Central memory CD8-positive, alpha-beta T cell (primary cell): Measurements from ENCODE around the gene TMEM121.

ENCODE experiments used
- ATAC-seq: fragments of 150-1000 bp; cut with Tn5 transposase; replicated peaks from 2 replicates; pipeline ENCODE4 v1.10.0; 2022; ENCODE audit warnings: mild to moderate bottlenecking, moderate FRiP score, moderate number of reproducible peaks; ENCODE audit not compliant: poor library complexity, severe bottlenecking; ENCODE audit errors: extremely low read depth
- DNase-seq, 2 donors: peaks; one replicate each; pipeline ENCODE4 v3.0.0; 2021; ENCODE audit warnings: low spot score in 2 of 2
- H3K27ac Mint-ChIP-seq: one replicate; pipeline ENCODE4 v1.8.0; 2022; ENCODE audit warnings: low read depth, mild to moderate bottlenecking, moderate library complexity, mixed read lengths
- H3K27me3 Mint-ChIP-seq: one replicate; pipeline ENCODE4 v1.8.0; 2022; ENCODE audit warnings: mixed read lengths
- H3K36me3 Mint-ChIP-seq: one replicate; pipeline ENCODE4 v1.8.0; 2022; ENCODE audit warnings: mild to moderate bottlenecking, moderate library complexity, mixed read lengths; ENCODE audit not compliant: insufficient read depth
- H3K4me1 Mint-ChIP-seq: one replicate; pipeline ENCODE4 v1.8.0; 2022; ENCODE audit warnings: mixed read lengths
- H3K4me3 Mint-ChIP-seq: one replicate; pipeline ENCODE4 v1.8.0; 2022; ENCODE audit warnings: mild to moderate bottlenecking, moderate library complexity, mixed read lengths
- H3K9me3 Mint-ChIP-seq: one replicate; pipeline ENCODE4 v1.8.0; 2022; ENCODE audit warnings: mixed read lengths

The TMEM121 gene

DNA sequence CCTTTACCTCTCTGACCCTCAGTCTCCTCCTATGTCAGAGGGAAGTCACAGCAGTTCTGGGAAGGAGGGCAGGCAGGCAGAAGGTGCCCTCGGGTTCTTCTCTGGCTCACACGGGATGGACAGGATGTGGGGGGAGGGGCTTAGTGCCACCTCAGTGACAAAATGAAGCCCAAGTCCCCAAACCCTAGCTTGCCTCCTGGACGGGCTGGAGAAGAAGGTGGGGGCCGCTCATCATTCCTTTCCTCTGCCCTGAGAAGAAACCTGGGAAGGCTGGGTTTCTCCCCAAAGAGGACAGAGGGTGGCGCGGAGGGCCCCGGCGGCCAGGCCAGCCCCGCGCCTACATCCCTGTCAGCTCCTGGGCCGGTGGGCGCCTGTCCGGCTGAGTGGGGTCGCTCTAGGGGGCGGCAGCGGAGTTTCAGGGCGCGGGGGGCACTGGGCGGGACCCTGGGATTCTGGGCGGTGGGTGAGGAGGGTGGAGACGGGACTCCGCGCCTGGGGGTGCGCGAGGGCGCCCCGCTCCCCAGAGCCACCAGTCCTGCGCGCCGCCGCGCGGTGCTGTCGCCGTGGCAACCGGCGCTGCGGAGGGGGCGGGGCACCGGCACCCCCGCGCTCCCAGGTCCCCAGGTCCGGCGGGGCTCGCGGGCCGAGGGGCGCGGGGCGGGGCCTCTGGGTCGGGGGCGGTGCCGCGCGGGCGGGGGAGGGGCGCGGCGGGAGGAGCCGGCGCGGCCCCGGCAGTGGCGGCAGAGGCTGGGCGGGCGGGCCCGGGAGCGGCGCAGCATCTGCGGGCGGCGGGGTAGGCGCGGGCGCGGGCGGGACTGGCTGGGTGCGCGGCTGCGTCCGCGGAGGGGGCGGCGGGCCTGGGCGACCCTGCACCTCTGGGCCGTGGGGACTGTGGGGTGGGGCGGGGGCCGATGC lies at the start of gene TMEM121:
TMEM121 (plus strand) TSS at position 723 of the 915 bp plus-strand sequence. CDS start 2,252 bp downstream, outside the sequence.
- DNase-seq (no peak), ATAC-seq (peak; percentile 19)
- Mint-ChIP-seq H3K27ac (no peak within 1 kb of the TSS), H3K36me3 (peaks cover 8% of the 10 kb centered on the region), H3K9me3 (no peaks in the 10 kb centered on the region), H3K27me3 (peaks cover 57% of the 10 kb centered on the region), H3K4me3 (peak within 1 kb of the TSS; percentile 67), H3K4me1 (peaks cover 10% of the 10 kb centered on the region)

DNA sequence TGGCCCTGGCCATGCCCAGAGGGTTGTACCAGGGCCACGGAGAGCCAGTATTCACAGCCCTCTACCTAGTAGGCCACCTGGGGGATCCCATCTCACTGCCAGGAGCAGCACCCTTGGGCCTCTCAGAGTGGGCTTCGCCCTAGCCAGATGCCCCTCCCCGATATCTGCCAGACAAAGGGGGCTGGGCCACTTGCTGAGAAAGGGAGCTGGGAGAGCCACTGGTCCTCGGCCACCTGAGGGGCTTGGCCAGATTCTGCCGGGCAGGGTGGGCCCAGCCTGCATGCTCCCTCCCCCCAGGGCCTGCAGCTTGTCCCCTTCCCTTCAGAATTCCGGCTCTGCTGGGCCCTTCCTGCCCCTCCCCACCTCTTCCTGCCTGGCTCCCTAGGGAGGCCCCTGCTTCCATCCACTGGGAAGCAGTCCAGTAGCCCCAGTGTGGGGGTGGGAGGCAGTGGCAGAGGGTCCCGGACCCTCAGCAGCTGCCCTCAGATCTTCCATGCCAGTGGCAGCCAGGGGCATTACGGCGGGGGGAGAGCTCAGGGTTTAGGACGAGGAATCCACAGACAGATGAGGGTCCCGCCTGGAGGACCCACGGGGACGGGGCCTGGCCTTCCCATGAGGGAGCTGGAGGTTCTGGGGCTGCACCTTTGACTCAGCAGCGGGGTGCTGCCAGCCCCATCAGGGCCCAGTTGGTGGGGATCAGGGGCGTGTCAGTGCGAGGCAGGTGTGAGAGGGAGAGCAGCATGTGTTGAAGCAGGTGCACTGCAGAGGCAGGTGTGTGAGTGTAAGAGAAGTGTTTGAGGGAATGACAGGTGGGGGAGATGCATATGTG lies 49.3 kb upstream of the TMEM121 start:
- peak overlapping the region; percentile 93 for H3K27ac Mint-ChIP-seq

DNA sequence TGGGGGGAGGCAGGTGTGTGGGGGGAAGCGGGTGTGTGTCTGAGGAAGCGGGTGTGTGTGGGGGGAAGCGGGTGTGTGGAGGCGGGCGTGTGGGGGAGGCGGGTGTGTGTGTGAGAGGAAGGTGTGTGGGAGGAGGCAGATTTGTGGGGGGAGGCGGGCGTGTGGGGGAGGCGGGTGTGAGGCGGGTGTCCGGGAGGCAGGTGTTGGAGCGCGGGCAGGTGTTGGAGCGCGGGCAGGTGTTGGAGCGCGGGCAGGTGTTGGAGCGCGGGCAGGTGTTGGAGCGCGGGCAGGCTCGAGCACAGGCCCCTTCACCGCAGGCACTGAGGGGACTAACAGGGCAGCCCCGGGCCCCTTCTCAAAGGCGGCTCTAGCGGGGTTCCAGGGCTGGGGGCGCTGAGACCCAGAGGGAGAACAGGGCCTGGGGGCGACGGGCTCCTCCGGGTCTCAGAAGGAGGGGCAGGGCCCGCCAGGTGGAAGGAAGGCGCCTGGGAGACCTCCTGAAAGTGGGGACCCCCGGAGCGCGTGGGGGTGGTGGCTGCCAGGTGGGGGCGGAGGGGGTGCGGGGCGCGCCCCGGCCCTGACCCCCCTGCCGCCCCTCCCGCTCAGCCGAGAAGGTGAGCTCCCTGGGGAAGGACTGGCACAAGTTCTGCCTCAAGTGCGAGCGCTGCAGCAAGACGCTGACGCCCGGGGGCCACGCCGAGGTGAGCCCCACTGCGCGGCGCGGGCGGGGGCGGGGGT lies 48.6 kb upstream of the TMEM121 start:
- DNase-seq (peak; percentile 46 to 65), ATAC-seq (peak; percentile 12)
- Mint-ChIP-seq H3K27me3 (no peaks in the 10 kb centered on the region), H3K9me3 (no peaks in the 10 kb centered on the region), H3K36me3 (peaks cover 38% of the 10 kb centered on the region), H3K4me1 (peaks cover 39% of the 10 kb centered on the region), H3K4me3 (peak overlapping the region; percentile 72), H3K27ac (peak overlapping the region; percentile 93)

More for the DNA sequence above, 49.3 kb upstream of the TMEM121 start:
- peaks cover 32% of the 10 kb centered on the region for H3K36me3 Mint-ChIP-seq
- H3K4me1 Mint-ChIP-seq: peaks cover 31% of the 10 kb centered on the region
- ATAC-seq (no peak), DNase-seq (no peak)
- H3K27me3 Mint-ChIP-seq: no peaks in the 10 kb centered on the region
- peak overlapping the region; percentile 72 for H3K4me3 Mint-ChIP-seq
- no peaks in the 10 kb centered on the region for H3K9me3 Mint-ChIP-seq

GRCh38 chr14:105478398-105479251 lies 47.8 kb upstream of the TMEM121 start:
- H3K36me3 Mint-ChIP-seq: peaks cover 36% of the 10 kb centered on the region
- H3K4me3 Mint-ChIP-seq: no peak overlapping the region
- DNase-seq (no peak), ATAC-seq (no peak)
- no peaks in the 10 kb centered on the region for H3K9me3 Mint-ChIP-seq
- H3K27ac Mint-ChIP-seq: peak overlapping the region; percentile 95
- peaks cover 39% of the 10 kb centered on the region for H3K4me1 Mint-ChIP-seq
- no peaks in the 10 kb centered on the region for H3K27me3 Mint-ChIP-seq

DNA sequence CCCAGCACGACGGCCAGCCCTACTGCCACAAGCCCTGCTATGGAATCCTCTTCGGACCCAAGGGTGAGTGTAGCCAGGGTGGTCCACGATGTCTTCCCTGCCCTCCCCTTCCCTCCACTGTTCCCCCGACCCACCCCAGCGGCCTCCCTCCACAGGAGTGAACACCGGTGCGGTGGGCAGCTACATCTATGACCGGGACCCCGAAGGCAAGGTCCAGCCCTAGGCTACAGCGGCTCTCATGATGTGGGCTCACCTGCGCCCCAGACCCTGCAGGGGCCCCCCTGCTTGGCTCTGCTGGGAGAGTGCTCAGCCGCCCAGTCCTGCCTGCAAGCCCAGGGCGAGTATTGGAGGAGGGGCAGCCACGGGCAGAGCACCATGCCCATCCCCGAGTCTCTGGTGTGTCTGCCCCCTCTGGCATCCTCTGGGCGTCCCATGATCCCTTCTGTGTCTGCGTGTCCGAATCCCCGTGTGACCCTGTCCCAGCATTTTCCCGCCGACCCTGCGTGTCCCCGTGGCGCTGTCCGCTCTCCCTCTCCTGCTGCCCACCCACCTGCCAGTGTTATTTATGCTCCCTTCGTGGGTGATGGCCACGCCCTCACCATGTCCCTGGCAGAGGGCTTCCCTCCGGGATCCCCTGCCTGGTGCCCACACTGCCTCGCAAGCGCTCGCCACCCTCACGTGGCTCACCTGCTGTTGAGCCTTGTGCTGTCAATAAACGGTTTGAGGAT lies 46.8 kb upstream of the TMEM121 start:
- peak overlapping the region; percentile 95 for H3K27ac Mint-ChIP-seq
- peaks cover 45% of the 10 kb centered on the region for H3K4me1 Mint-ChIP-seq
- H3K27me3 Mint-ChIP-seq: no peaks in the 10 kb centered on the region

DNA sequence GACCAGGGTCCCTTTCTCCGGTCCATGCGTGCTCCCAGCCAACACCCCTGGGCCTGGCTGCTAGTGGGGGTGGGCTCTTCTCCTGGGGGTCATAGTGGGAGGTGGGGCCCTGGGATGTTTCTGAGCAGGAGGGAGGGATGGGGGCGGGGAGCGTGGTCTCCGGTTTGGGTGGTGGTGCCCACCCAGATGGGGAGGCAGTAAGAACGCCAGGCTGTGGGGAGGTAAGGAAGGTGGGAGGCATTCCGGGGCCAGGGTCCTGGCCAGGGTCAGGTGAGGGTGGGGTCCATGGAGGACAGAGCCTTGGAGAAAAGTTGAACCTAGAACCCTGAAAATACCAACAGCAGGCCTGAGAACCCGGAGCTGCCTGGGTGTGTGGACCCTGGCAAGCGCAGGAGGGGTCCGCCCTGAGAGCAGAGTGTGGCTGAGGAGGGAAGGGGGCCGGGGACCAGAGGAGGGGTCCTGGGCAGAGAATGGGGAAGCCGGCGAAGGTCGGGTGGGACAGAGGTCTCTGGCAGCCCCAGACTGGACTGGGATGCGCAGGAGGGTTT lies 46.1 kb upstream of the TMEM121 start:
- Mint-ChIP-seq H3K27ac (peak overlapping the region; percentile 95), H3K4me3 (peak overlapping the region; percentile 77), H3K27me3 (no peaks in the 10 kb centered on the region), H3K4me1 (peaks cover 50% of the 10 kb centered on the region), H3K36me3 (peaks cover 40% of the 10 kb centered on the region), H3K9me3 (no peaks in the 10 kb centered on the region)
- ATAC-seq: no peak
- no peak for DNase-seq

More for the DNA sequence above, 46.8 kb upstream of the TMEM121 start:
- DNase-seq: no peak
- peaks cover 36% of the 10 kb centered on the region for H3K36me3 Mint-ChIP-seq
- no peaks in the 10 kb centered on the region for H3K9me3 Mint-ChIP-seq
- peak overlapping the region; percentile 77 for H3K4me3 Mint-ChIP-seq
- no peak for ATAC-seq

DNA sequence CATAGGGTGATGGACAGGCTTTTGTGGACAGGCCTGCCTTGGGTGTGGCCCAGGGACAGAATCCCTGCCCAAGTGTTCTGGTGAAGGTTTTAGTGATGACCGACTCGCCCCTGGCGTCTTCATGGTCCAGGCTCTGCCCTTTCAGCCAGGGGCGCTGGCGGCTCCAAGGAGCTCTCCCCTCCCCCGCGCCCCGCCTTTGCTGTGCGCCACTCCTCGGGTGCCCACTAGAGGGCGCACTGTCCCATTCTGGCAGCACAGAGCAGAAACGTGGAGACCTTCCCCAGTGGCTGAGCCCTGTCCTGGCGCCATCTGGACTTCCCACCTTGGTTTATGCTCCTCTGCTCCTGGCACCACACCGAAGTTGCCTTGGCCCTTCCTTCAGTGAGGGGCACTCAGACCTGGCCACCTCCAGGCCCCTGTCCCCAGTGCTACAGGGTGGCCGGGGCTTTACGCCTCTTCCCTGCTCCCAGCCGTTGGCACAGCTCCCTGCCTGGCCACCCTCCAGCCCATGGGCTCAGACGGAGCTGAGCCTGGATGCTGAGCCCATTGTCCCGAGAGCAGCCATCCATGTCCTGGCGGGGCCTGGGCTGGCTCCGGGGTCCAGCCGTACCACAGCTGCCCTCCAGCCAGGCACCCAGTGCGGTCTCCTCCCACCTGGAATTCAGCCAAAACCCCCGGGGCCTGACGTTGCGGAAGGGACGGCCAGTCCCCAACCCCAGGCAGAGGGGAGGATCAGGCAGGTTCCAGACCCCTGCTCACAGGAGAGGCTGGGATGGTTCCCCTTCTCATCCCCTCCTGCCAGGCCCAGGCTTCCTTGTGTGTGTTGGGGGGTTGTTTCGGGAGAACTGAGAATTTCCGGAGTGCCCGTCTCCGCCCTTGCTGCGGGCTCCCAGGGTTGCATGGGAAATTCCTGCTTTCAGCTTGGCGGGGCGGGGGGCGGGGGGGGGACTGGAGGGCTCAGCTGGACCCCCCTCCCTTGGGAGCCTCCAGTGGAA lies 45.3 kb upstream of the TMEM121 start:
- peak overlapping the region; percentile 95 for H3K27ac Mint-ChIP-seq
- peak overlapping the region; percentile 77 for H3K4me3 Mint-ChIP-seq
- no peaks in the 10 kb centered on the region for H3K27me3 Mint-ChIP-seq
- peaks cover 58% of the 10 kb centered on the region for H3K4me1 Mint-ChIP-seq
- ATAC-seq (peak; percentile 42), DNase-seq (peak; percentile 89 to 94)
- no peaks in the 10 kb centered on the region for H3K9me3 Mint-ChIP-seq
- H3K36me3 Mint-ChIP-seq: peaks cover 47% of the 10 kb centered on the region

GRCh38 chr14:105481886-105482457 lies 44.4 kb upstream of the TMEM121 start:
- Mint-ChIP-seq H3K27me3 (no peaks in the 10 kb centered on the region), H3K9me3 (no peaks in the 10 kb centered on the region), H3K4me1 (peaks cover 58% of the 10 kb centered on the region), H3K4me3 (peak overlapping the region; percentile 77), H3K36me3 (peaks cover 54% of the 10 kb centered on the region), H3K27ac (peak overlapping the region; percentile 95)
- ATAC-seq (peak; percentile 67), DNase-seq (peak; percentile 92 to 98)

DNA sequence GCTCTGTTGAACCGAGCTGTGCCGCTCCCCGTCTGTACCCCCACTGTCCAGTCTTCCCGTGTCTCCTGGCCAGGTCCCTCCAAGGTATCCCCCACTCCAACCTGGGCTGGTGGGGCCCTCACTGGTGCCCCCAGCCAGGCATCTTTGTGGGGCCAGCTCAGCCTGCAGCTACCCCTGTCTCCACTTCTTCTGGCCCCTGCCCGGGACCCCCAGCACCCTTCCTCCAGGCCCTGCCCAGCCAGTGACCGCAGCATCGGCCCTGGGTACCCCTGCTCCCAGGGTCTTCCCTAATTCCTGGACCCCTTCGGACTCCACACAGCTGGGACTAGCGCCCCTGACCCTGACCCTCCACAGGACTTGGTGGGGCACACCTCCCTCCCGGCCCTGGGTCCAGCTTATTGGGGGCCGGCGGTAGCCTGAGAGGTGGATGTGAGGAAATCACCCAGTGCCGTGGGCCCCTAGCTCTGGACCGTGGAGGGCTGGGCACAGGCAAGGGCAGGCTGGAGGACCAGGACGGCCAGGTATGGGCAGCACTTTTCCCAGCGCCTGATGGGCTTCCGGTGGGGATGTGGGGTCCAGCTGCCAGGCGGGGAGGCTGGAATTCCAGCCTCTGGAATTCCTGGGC lies 43.8 kb upstream of the TMEM121 start:
- Mint-ChIP-seq H3K27ac (peak overlapping the region; percentile 95), H3K9me3 (no peaks in the 10 kb centered on the region), H3K27me3 (no peaks in the 10 kb centered on the region), H3K4me3 (peak overlapping the region; percentile 77), H3K36me3 (peaks cover 56% of the 10 kb centered on the region), H3K4me1 (peaks cover 52% of the 10 kb centered on the region)
- no peak for ATAC-seq
- DNase-seq: no peak
